Measurements from ENCODE around the gene ZSCAN31.
"Not testable (repeated sequence)": the region's sequence is repeated elsewhere in the genome, so short reads cannot be mapped to it uniquely, and the experiment has no call there.

The ZSCAN31 gene

DNA sequence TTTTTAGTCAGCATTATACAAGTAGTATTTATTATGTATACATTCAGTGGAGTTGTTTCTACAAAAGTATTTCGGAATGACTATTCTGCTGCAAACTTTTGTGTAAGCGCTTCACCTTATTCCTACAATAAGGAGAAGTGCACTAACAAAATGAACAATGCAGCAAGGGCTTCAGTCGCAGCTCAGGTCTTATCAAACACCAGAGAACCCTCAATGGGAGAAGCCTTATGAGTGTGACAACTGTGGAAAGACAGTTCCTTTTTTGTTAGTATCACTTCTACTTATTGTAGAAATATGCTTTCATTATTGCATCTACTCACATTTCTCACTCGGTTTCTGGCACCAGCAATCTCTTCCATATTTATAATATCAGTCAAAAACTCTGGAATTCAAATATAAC is 32.6 kb upstream of the ZSCAN31 start:
- DNase-seq: no peak
- Histone ChIP-seq H3K56ac (ENCODE audit: low read length) (no peak overlapping the region), H4K5ac (ENCODE audit: low read length) (no peak overlapping the region), H2BK120ac (ENCODE audit: low read depth, low read length) (no peak overlapping the region), H3K4me1 (ENCODE audit: control insufficient read depth, low read depth, low read length) (no peaks in the 10 kb centered on the region), H2BK5ac (ENCODE audit: low read length) (no peak overlapping the region), H3K4me2 (ENCODE audit: low read length) (no peak overlapping the region), H2BK15ac (replicated peaks; ENCODE audit: low read depth) (no peak overlapping the region), H3K27ac (ENCODE audit: low read depth, low read length) (no peak overlapping the region), H3K4me3 (ENCODE audit: low read length) (no peak overlapping the region), H3K18ac (ENCODE audit: low read length) (no peak overlapping the region), H3K9ac (ENCODE audit: low read length) (no peak overlapping the region), H3K79me1 (ENCODE audit: low read length) (no peaks in the 10 kb centered on the region), H3K79me2 (ENCODE audit: control insufficient read depth, insufficient read depth, low read length) (no peaks in the 10 kb centered on the region), H4K8ac (ENCODE audit: low read depth, low read length) (no peak overlapping the region), H3K23ac (ENCODE audit: low read length) (no peak overlapping the region), H2AK5ac (ENCODE audit: low read length) (no peak overlapping the region), H3K36me3 (ENCODE audit: control insufficient read depth, insufficient read depth, low read length) (no peaks in the 10 kb centered on the region), H3K27me3 (ENCODE audit: insufficient read depth, low read length, poor library complexity) (no peaks in the 10 kb centered on the region), H3K4ac (ENCODE audit: low read depth, low read length) (no peak overlapping the region)
- WGBS (ENCODE audit: extremely low coverage, insufficient coverage, low lambda C conversion rate): no CpG with 5 or more reads among the region's 4 CpGs

- H4K5ac ChIP-seq (ENCODE audit: low read length); DNase-seq; H3K27me3 ChIP-seq (ENCODE audit: insufficient read depth, low read length, poor library complexity); H3K18ac ChIP-seq (ENCODE audit: low read length); H3K27ac ChIP-seq (ENCODE audit: low read depth, low read length); H2BK5ac ChIP-seq (ENCODE audit: low read length); H2BK15ac ChIP-seq (replicated peaks; ENCODE audit: low read depth); H3K4me1 ChIP-seq (ENCODE audit: control insufficient read depth, low read depth, low read length); H2AK5ac ChIP-seq (ENCODE audit: low read length); H3K4me2 ChIP-seq (ENCODE audit: low read length); H3K4me3 ChIP-seq (ENCODE audit: low read length); H3K79me1 ChIP-seq (ENCODE audit: low read length); H3K23ac ChIP-seq (ENCODE audit: low read length); H3K56ac ChIP-seq (ENCODE audit: low read length); H4K8ac ChIP-seq (ENCODE audit: low read depth, low read length); H3K36me3 ChIP-seq (ENCODE audit: control insufficient read depth, insufficient read depth, low read length); H3K79me2 ChIP-seq (ENCODE audit: control insufficient read depth, insufficient read depth, low read length); H3K4ac ChIP-seq (ENCODE audit: low read depth, low read length); H2BK120ac ChIP-seq (ENCODE audit: low read depth, low read length); H3K9ac ChIP-seq (ENCODE audit: low read length): not testable (repeated sequence)
- no CpG with 5 or more reads among the region's 4 CpGs for WGBS (ENCODE audit: extremely low coverage, insufficient coverage, low lambda C conversion rate)
Observed at GRCh38 chr6:28365590-28365989, 29.6 kb upstream of the ZSCAN31 start.

- WGBS (ENCODE audit: extremely low coverage, insufficient coverage, low lambda C conversion rate): no CpG with 5 or more reads among the region's 2 CpGs
- H3K56ac ChIP-seq (ENCODE audit: low read length): no peak overlapping the region
- no peak overlapping the region for H3K9ac ChIP-seq (ENCODE audit: low read length)
- no peak overlapping the region for H3K27ac ChIP-seq (ENCODE audit: low read depth, low read length)
- H2AK5ac ChIP-seq (ENCODE audit: low read length): no peak overlapping the region
- H4K5ac ChIP-seq (ENCODE audit: low read length): no peak overlapping the region
- H2BK120ac ChIP-seq (ENCODE audit: low read depth, low read length): no peak overlapping the region
- no peak overlapping the region for H2BK5ac ChIP-seq (ENCODE audit: low read length)
- H2BK15ac ChIP-seq (replicated peaks; ENCODE audit: low read depth): no peak overlapping the region
- H3K23ac ChIP-seq (ENCODE audit: low read length): no peak overlapping the region
- no peaks in the 10 kb centered on the region for H3K79me2 ChIP-seq (ENCODE audit: control insufficient read depth, insufficient read depth, low read length)
- peaks cover 2% of the 10 kb centered on the region for H3K4me1 ChIP-seq (ENCODE audit: control insufficient read depth, low read depth, low read length)
- DNase-seq: no peak
- no peak overlapping the region for H4K8ac ChIP-seq (ENCODE audit: low read depth, low read length)
- H3K79me1 ChIP-seq (ENCODE audit: low read length): no peaks in the 10 kb centered on the region
- no peak overlapping the region for H3K4me2 ChIP-seq (ENCODE audit: low read length)
- no peak overlapping the region for H3K4me3 ChIP-seq (ENCODE audit: low read length)
- H3K36me3 ChIP-seq (ENCODE audit: control insufficient read depth, insufficient read depth, low read length): no peaks in the 10 kb centered on the region
- H3K27me3 ChIP-seq (ENCODE audit: insufficient read depth, low read length, poor library complexity): no peaks in the 10 kb centered on the region
- H3K18ac ChIP-seq (ENCODE audit: low read length): no peak overlapping the region
- no peak overlapping the region for H3K4ac ChIP-seq (ENCODE audit: low read depth, low read length)
Observed at GRCh38 chr6:28360961-28361360, 25.0 kb upstream of the ZSCAN31 start.

DNA sequence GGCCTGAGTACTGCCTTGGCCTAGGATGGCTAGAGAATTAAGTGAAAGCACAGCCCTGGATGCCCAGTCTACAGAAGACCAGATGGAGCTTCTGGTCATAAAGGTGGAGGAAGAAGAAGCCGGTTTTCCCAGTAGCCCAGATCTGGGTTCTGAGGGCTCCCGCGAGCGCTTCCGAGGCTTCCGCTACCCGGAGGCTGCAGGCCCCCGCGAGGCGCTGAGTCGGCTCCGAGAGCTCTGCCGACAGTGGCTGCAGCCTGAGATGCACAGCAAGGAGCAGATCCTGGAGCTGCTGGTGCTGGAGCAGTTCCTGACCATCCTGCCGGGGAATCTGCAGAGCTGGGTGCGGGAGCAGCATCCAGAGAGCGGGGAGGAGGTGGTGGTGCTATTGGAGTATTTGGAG is 23.6 kb upstream of the ZSCAN31 start:
- not testable (repeated sequence) for H3K4me2 ChIP-seq (ENCODE audit: low read length); H4K8ac ChIP-seq (ENCODE audit: low read depth, low read length); H3K36me3 ChIP-seq (ENCODE audit: control insufficient read depth, insufficient read depth, low read length); H3K79me2 ChIP-seq (ENCODE audit: control insufficient read depth, insufficient read depth, low read length); H3K79me1 ChIP-seq (ENCODE audit: low read length); H2BK5ac ChIP-seq (ENCODE audit: low read length); H4K5ac ChIP-seq (ENCODE audit: low read length); H3K27ac ChIP-seq (ENCODE audit: low read depth, low read length); H3K9ac ChIP-seq (ENCODE audit: low read length); H3K23ac ChIP-seq (ENCODE audit: low read length); H2BK15ac ChIP-seq (replicated peaks; ENCODE audit: low read depth); H2AK5ac ChIP-seq (ENCODE audit: low read length); H3K4me1 ChIP-seq (ENCODE audit: control insufficient read depth, low read depth, low read length); H3K4me3 ChIP-seq (ENCODE audit: low read length); H3K18ac ChIP-seq (ENCODE audit: low read length); DNase-seq; H2BK120ac ChIP-seq (ENCODE audit: low read depth, low read length); H3K56ac ChIP-seq (ENCODE audit: low read length); H3K27me3 ChIP-seq (ENCODE audit: insufficient read depth, low read length, poor library complexity); H3K4ac ChIP-seq (ENCODE audit: low read depth, low read length)
- WGBS (ENCODE audit: extremely low coverage, insufficient coverage, low lambda C conversion rate): no CpG with 5 or more reads among the region's 16 CpGs

- no peak overlapping the region for H3K4ac ChIP-seq (ENCODE audit: low read depth, low read length)
- no peak overlapping the region for H2BK5ac ChIP-seq (ENCODE audit: low read length)
- no peaks in the 10 kb centered on the region for H3K36me3 ChIP-seq (ENCODE audit: control insufficient read depth, insufficient read depth, low read length)
- H2AK5ac ChIP-seq (ENCODE audit: low read length): no peak overlapping the region
- H3K4me2 ChIP-seq (ENCODE audit: low read length): no peak overlapping the region
- no peak overlapping the region for H3K9ac ChIP-seq (ENCODE audit: low read length)
- H3K4me3 ChIP-seq (ENCODE audit: low read length): no peak overlapping the region
- no peak overlapping the region for H2BK15ac ChIP-seq (replicated peaks; ENCODE audit: low read depth)
- no peak overlapping the region for H3K18ac ChIP-seq (ENCODE audit: low read length)
- peaks cover 3% of the 10 kb centered on the region for H3K79me2 ChIP-seq (ENCODE audit: control insufficient read depth, insufficient read depth, low read length)
- no peak overlapping the region for H4K5ac ChIP-seq (ENCODE audit: low read length)
- no peak overlapping the region for H3K23ac ChIP-seq (ENCODE audit: low read length)
- H3K27ac ChIP-seq (ENCODE audit: low read depth, low read length): no peak overlapping the region
- H3K27me3 ChIP-seq (ENCODE audit: insufficient read depth, low read length, poor library complexity): no peaks in the 10 kb centered on the region
- peaks cover 4% of the 10 kb centered on the region for H3K4me1 ChIP-seq (ENCODE audit: control insufficient read depth, low read depth, low read length)
- peak; percentile 57 for DNase-seq
- H3K79me1 ChIP-seq (ENCODE audit: low read length): peaks cover 1% of the 10 kb centered on the region
- no peak overlapping the region for H3K56ac ChIP-seq (ENCODE audit: low read length)
- whole genome bisulfite sequencing (ENCODE audit: extremely low coverage, insufficient coverage, low lambda C conversion rate): no CpG with 5 or more reads among the region's 6 CpGs
- H4K8ac ChIP-seq (ENCODE audit: low read depth, low read length): no peak overlapping the region
- no peak overlapping the region for H2BK120ac ChIP-seq (ENCODE audit: low read depth, low read length)
Observed at GRCh38 chr6:28357036-28357435, 21.1 kb upstream of the ZSCAN31 start.

GRCh38 chr6:28356666-28357020 is 20.7 kb upstream of the ZSCAN31 start:
- Histone ChIP-seq H3K18ac (ENCODE audit: low read length) (no peak overlapping the region), H3K9ac (ENCODE audit: low read length) (peak overlapping the region; percentile 10), H3K79me2 (ENCODE audit: control insufficient read depth, insufficient read depth, low read length) (peaks cover 3% of the 10 kb centered on the region), H3K4me1 (ENCODE audit: control insufficient read depth, low read depth, low read length) (peaks cover 4% of the 10 kb centered on the region), H2BK120ac (ENCODE audit: low read depth, low read length) (no peak overlapping the region), H2BK5ac (ENCODE audit: low read length) (peak overlapping the region; percentile 11), H3K23ac (ENCODE audit: low read length) (no peak overlapping the region), H4K8ac (ENCODE audit: low read depth, low read length) (no peak overlapping the region), H4K5ac (ENCODE audit: low read length) (no peak overlapping the region), H3K4me3 (ENCODE audit: low read length) (no peak overlapping the region), H3K36me3 (ENCODE audit: control insufficient read depth, insufficient read depth, low read length) (no peaks in the 10 kb centered on the region), H2AK5ac (ENCODE audit: low read length) (no peak overlapping the region), H3K4ac (ENCODE audit: low read depth, low read length) (peak overlapping the region; percentile 6), H3K4me2 (ENCODE audit: low read length) (no peak overlapping the region), H3K56ac (ENCODE audit: low read length) (peak overlapping the region; percentile 81), H3K27ac (ENCODE audit: low read depth, low read length) (no peak overlapping the region), H3K27me3 (ENCODE audit: insufficient read depth, low read length, poor library complexity) (no peaks in the 10 kb centered on the region), H3K79me1 (ENCODE audit: low read length) (peaks cover 1% of the 10 kb centered on the region), H2BK15ac (replicated peaks; ENCODE audit: low read depth) (no peak overlapping the region)
- no peak for DNase-seq
- WGBS (ENCODE audit: extremely low coverage, insufficient coverage, low lambda C conversion rate): no CpG with 5 or more reads among the region's 7 CpGs

All from mesendoderm (in vitro differentiated cells).